Adipose tissue (tissue), 3 donors: Measurements from ENCODE around the gene IRAK3. TPM values are rescaled to one million over a fixed set of nuclear protein-coding genes. Genes with fewer than 3 reads are reported as not detected.

Experiments used
- H3K27ac ChIP-seq: one replicate; pipeline ENCODE4 v1.5.1; 2013; ENCODE audit warnings: low read depth, low read length
- WGBS, 3 donors: extraction: QIAGEN DNeasy Blood & Tissue Kit; methylation state at CpG; one replicate each; pipeline ENCODE4 v1.1.7; 2013; 5-methylcytosine and 5-hydroxymethylcytosine counted together
- polyA plus RNA-seq, 3 donors: library from polyadenylated mRNA; stranded (reverse); fragments of 200-250 nt; gene quantifications; one replicate each; pipeline ENCODE4 v1.2.3, GENCODE V29; 2013
- donor health status: healthy with polysubstance abuse.
- donor health status: Bipolar disorder and iron deficiency.
- donor health status: healthy.

Gene IRAK3
- polyA plus RNA-seq, 3 donors: 1.9 to 17.0 (median 14.5) TPM

GRCh38 chr12:66240096-66240820, 51.2 kb downstream of the IRAK3 start:
- H3K27ac ChIP-seq: no peak overlapping the region
- WGBS, 3 donors: 57 to 73% (median 59%) methylated on average over 7 of the region's 7 CpGs

GRCh38 chr12:66241061-66242043, 52.3 kb downstream of the IRAK3 start:
- WGBS, 3 donors: 58 to 72% (median 59%) methylated on average over 7 of the region's 7 CpGs

GRCh38 chr12:66242311-66242710, 53.3 kb downstream of the IRAK3 start:
- no peak overlapping the region for H3K27ac ChIP-seq
- WGBS, 3 donors: 75 to 84% (median 78%) methylated on average over 2 of the region's 2 CpGs

More at GRCh38 chr12:66241061-66242043, 52.3 kb downstream of the IRAK3 start:
- no peak overlapping the region for H3K27ac ChIP-seq

GRCh38 chr12:66243911-66244310, 54.9 kb downstream of the IRAK3 start:
- WGBS, 3 donors: 92 to 99% (median 96%) methylated on average over 2 of the region's 2 CpGs
- H3K27ac ChIP-seq: no peak overlapping the region

GRCh38 chr12:66244446-66244845, 55.4 kb downstream of the IRAK3 start:
- WGBS, 3 donors: 85 to 100% (median 94%) methylated on average over 1 of the region's 1 CpG
- no peak overlapping the region for H3K27ac ChIP-seq

- no peak overlapping the region for H3K27ac ChIP-seq
Measured at GRCh38 chr12:66247741-66248140, 58.7 kb downstream of the IRAK3 start.

GRCh38 chr12:66251049-66251448, 62.0 kb downstream of the IRAK3 start:
- 78 to 90% (median 87%) methylated on average over 3 of the region's 3 CpGs for WGBS, 3 donors
- H3K27ac ChIP-seq: no peak overlapping the region

GRCh38 chr12:66252771-66253170, 63.8 kb downstream of the IRAK3 start:
- 76 to 96% (median 95%) methylated on average over 2 of the region's 2 CpGs for WGBS, 3 donors

GRCh38 chr12:66255737-66256136, 66.7 kb downstream of the IRAK3 start:
- H3K27ac ChIP-seq: no peak overlapping the region

More at GRCh38 chr12:66252771-66253170, 63.8 kb downstream of the IRAK3 start:
- H3K27ac ChIP-seq: no peak overlapping the region

- 68 to 81% (median 73%) methylated on average over 3 of the region's 3 CpGs for WGBS, 3 donors
Measured at GRCh38 chr12:66258011-66258410, 69.0 kb downstream of the IRAK3 start.

GRCh38 chr12:66262737-66263136, 73.7 kb downstream of the IRAK3 start:
- no peak overlapping the region for H3K27ac ChIP-seq

More at GRCh38 chr12:66258011-66258410, 69.0 kb downstream of the IRAK3 start:
- H3K27ac ChIP-seq: no peak overlapping the region

- H3K27ac ChIP-seq: no peak overlapping the region
- whole genome bisulfite sequencing, 3 donors: 49 to 86% (median 55%) methylated on average over 3 of the region's 3 CpGs
Measured at GRCh38 chr12:66268562-66268961, 79.5 kb downstream of the IRAK3 start.

GRCh38 chr12:66269142-66269541, 80.1 kb downstream of the IRAK3 start:
- no peak overlapping the region for H3K27ac ChIP-seq
- 60 to 75% (median 71%) methylated on average over 6 of the region's 6 CpGs for WGBS, 3 donors

- 47 to 62% (median 60%) methylated on average over 5 of the region's 5 CpGs for WGBS, 3 donors
- H3K27ac ChIP-seq: no peak overlapping the region
Measured at GRCh38 chr12:66269757-66270383, 80.9 kb downstream of the IRAK3 start.

GRCh38 chr12:66270613-66271012, 81.6 kb downstream of the IRAK3 start:
- no peak overlapping the region for H3K27ac ChIP-seq
- 59 to 89% (median 61%) methylated on average over 1 of the region's 1 CpG for WGBS, 3 donors

- no peak overlapping the region for H3K27ac ChIP-seq
- WGBS, 3 donors: 62 to 64% (median 63%) methylated on average over 3 of the region's 3 CpGs
Measured at GRCh38 chr12:66272650-66273049, 83.6 kb downstream of the IRAK3 start.

- WGBS, 3 donors: 59 to 88% (median 88%) methylated on average over 1 of the region's 1 CpG
Measured at GRCh38 chr12:66273147-66273546, 84.1 kb downstream of the IRAK3 start.

GRCh38 chr12:66275040-66275439, 86.0 kb downstream of the IRAK3 start:
- WGBS, 3 donors: 44 to 77% (median 55%) methylated on average over 2 of the region's 2 CpGs
- H3K27ac ChIP-seq: no peak overlapping the region

More at GRCh38 chr12:66273147-66273546, 84.1 kb downstream of the IRAK3 start:
- H3K27ac ChIP-seq: no peak overlapping the region
